Raji (cell line): ENCODE measurements around the gene LGI2.

Experiments used
- POLR2A ChIP-seq: IDR thresholded peaks from 2 replicates; pipeline ENCODE4 v1.6.1; 2011; ENCODE audit warnings: low read depth, low read length, control low read depth; ENCODE audit not compliant: insufficient read depth

Gene LGI2

GRCh38 chr4:25059791-25060190 is 29.0 kb upstream of the LGI2 start:
- TF ChIP-seq POLR2A = no peak

- no peak for TF ChIP-seq POLR2A
Measured at GRCh38 chr4:25058796-25059195, 28.1 kb upstream of the LGI2 start.

GRCh38 chr4:25057299-25057698 is 26.6 kb upstream of the LGI2 start:
- TF ChIP-seq POLR2A = no peak

- TF ChIP-seq POLR2A = no peak
Measured at GRCh38 chr4:25051534-25051933, 20.8 kb upstream of the LGI2 start.

DNA sequence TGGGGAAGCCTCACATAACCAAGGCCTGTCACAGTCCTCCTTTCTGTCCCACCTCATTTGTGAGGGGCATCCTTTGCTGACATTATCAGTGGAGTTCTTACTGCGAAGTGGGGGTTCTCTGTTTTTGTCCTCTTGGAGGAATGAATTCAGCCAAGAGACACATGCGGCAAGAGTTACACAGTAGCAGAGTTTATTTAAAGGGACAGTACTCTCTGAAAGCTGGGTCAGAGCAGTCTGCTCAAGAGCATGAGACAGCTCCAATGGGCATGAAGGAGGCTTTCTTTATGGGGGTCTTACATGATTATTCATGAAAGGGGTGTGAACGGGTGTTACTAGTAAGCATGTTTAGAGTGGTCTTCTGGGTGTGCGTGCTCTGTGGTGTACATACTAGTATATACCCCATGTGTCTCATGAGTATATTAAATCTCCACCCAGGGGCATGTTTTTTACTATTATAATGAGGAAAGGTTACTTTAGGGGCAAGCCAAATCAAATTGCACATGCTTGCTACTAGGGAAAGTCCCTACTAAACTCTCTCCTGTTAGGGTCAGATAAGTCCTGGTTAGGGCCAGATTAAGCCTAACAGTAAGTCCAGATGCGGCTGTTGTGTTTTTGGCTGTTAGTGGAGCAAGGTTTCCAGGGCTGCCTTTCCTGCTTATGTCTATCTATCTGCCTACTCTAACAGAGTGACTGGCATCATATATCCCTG is 19.8 kb upstream of the LGI2 start:
- no peak for TF ChIP-seq POLR2A

GRCh38 chr4:25043548-25043947 is 12.8 kb upstream of the LGI2 start:
- no peak for TF ChIP-seq POLR2A

DNA sequence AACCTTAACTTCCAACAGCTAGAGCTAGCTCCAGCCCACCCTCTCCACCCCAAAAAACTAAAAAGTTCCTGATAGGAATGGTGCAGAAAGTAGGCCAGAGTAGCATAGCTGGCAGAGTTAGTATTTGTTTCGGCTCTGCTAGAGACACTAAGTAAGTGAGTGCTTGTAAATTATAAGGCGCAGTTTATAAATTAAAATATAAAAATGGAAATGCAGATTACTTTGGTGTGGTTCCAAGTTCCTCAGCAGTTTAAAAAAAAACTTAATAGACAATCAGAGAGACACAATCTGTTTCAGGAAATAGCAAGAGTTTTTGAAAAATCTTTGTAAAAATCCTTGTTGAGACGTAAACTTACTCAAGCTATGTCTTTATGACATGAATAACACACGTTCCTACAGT is 2.8 kb upstream of the LGI2 start:
- no peak for TF ChIP-seq POLR2A

DNA sequence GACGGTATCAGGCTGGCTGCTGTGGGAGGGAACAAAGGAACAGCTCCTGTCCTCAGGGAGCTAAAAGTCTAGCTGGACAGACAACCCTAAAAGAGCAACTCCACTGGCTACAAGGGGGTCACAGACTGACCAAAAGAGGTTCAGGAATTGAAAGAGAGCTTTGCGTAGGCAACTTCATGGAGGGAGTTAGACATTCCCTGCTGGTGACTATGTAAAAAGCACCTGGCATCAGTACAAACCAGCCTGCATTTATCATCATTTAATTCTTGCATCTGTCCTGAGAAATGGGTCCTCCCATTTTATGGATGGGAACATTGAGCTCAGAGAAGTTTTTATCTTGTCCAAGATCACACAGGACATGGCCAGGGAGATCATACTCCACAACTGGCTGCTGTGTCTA is 1.4 kb upstream of the LGI2 start:
- no peak for TF ChIP-seq POLR2A

DNA sequence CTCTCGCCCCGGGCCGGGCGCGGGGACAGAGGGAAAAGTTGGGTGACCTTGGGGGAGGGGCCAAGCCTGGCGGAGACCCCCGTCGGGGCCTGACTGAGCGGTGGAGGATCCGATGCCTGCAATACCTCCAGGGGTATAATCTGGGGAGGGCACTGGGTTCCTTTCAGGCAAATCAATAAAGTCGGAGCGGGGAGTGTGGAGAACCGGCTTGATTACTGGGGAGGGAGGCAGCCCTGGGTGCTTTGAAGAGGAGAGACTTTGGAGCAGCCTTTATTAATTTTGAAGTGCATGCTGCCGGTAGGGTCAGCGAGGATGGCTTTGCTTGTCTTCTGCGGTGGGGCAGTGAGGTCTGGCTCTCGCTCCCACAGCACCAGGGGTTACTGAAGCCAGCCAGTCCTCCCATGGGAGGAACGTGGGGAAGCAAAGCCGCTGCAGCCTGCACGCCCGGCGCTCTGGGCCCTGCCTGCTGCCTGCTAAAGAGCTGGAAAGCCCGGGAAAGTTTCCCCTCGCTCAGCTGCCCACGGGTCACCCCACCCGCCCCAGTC is 403 bp upstream of the LGI2 start:
- no peak for TF ChIP-seq POLR2A

DNA sequence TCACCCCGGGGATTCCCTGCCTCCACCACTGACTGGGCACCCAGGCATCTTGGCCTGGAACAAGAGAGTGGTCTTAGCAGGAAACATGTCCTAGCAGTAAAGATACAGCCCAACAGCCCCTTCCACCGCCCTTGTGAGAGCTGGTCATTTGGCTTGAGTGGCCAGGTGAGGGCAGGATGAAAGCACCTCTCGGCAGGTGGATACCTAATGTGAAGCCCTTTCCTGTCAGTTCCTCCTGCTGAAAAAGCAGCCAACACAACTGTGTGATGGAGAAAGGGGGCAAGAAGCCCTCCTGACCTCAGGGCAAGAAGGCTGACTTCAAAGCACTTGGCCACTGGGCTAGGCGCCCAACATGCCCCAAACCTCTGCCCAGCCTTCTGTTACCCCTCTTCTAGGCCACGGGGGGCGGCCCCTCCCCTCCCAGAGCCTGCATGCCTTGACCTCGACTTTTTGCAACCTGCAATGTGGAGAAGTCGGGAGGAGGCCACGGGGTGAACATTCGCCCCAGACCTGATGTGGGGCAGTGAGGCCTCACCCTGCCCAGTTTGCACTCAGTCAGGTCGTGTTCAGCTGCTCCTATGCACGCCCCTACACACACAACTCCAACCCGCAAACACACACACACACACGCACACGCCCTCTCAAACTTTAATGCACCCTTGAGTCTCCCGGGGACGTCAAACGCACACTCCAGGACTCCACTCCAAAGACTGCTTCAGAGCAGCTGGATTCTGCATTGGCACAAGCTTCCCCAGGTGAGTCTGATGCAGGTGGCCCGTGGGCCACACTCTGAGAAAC is 1.1 kb downstream of the LGI2 start:
- no peak for TF ChIP-seq POLR2A

- TF ChIP-seq POLR2A = no peak
Measured at GRCh38 chr4:25028851-25029250, 1.9 kb downstream of the LGI2 start.

- TF ChIP-seq POLR2A = no peak
Measured at GRCh38 chr4:25022766-25023165, 8.0 kb downstream of the LGI2 start.

DNA sequence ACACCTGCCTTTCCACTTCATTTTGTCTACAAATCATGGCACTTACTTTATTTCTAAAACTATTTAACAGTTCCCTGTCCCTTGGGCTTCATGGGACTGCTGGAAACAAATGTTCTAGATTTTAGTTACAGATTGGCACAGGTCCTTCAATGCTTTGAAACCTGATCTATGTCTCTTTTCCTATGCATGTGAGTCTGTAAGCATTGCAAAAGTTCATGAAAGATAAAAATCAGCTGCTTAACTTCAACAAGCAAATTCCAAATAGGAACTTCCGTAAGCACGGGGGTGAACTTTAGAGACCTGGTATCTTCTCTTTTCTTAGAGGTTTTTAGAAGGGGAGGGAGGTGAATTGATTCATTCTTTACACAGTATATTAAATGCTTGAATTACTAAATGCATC is 9.5 kb downstream of the LGI2 start:
- no peak for TF ChIP-seq POLR2A

DNA sequence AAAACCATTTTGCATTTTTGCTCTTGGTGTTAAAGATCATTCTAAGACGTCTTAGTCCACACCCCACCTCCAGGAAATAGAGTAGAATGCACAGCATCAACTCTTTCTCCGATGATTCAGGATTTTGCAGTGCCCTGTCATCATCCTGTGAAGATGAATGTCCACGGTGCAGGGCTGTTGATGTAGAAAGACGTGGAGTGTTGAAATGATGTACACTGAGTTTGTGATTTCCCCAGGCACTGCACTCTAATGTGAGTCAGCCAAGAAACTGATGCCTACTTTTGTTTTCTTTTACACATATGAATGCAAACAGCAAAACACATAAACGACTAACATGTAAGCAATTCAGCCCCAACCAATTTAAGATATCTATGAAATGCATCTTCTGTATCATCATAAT is 10.5 kb downstream of the LGI2 start:
- TF ChIP-seq POLR2A = no peak

- no peak for TF ChIP-seq POLR2A
Measured at GRCh38 chr4:25019501-25019900, 11.2 kb downstream of the LGI2 start.

DNA sequence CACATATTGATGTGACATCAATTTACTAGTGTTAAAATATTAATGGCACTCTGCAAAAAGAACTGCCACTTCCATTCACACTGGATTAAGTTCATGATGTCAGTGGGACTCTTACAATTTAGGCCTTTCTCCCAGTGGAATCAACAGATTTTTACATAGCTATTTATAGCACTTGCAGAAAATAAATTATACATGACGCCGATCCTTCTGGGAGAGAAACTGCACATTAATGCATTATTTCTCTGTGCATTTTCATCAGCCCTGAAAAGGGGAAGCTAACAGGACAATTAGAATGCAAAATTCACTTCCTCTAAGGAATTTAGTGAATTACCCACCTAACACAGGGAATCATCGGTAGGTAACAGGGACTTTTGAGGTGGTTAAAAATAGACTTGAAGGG is 15.7 kb downstream of the LGI2 start:
- TF ChIP-seq POLR2A = no peak
